ENCODE data around the gene MINK1. TPM values are rescaled to one million over a fixed set of nuclear protein-coding genes. Genes with fewer than 3 reads are reported as not detected.

MINK1 gene
- total and polyA plus RNA-seq, 2 of the 13 experiments (the other 11 are each of a cell fraction or from before 2014, with no cell fraction given): 17.2 to 63.9 TPM

GRCh38 chr17:4939796-4940554 is 106.8 kb downstream of the MINK1 start, which contains the start of the genes RNF167 and SLC25A11 (continued):
- no peak for TF ChIP-seq ZNF33B (CRISPR knock-in tag; IDR thresholded peaks at IDR 0.05)
- no peak for TF ChIP-seq ZNF430 (CRISPR knock-in tag; IDR thresholded peaks at IDR 0.05)
- 0 out of 2 replicates have a peak, but pooled peaks have one; percentile 24 for TF ChIP-seq ZNF275 (CRISPR knock-in tag; IDR thresholded peaks at IDR 0.05; ENCODE audit: borderline replicate concordance)
- no peak for TF ChIP-seq DMAP1 (CRISPR knock-in tag; IDR thresholded peaks at IDR 0.05)
- TF ChIP-seq STAT5B (CRISPR knock-in tag; IDR thresholded peaks at IDR 0.05): no peak
- no peak for TF ChIP-seq GLI4 (CRISPR knock-in tag; IDR thresholded peaks at IDR 0.05; ENCODE audit: borderline replicate concordance)
- TF ChIP-seq ZNF883 (CRISPR knock-in tag; IDR thresholded peaks at IDR 0.05; ENCODE audit: not compliant biosample characterization): peak; percentile 30
- TF ChIP-seq PAWR (CRISPR knock-in tag; IDR thresholded peaks at IDR 0.05; ENCODE audit: borderline replicate concordance): no peak
- no peak for TF ChIP-seq CENPX (CRISPR knock-in tag; IDR thresholded peaks at IDR 0.05)
- TF ChIP-seq PRMT3 (CRISPR knock-in tag; IDR thresholded peaks at IDR 0.05; ENCODE audit: borderline replicate concordance, low read depth): no peak
- no peak for TF ChIP-seq ZNF589 (CRISPR knock-in tag; conservative IDR thresholded peaks at IDR 0.05)
- TF ChIP-seq FOSL2 (CRISPR knock-in tag; IDR thresholded peaks at IDR 0.05): no peak
- TF ChIP-seq GMEB2 (CRISPR knock-in tag; IDR thresholded peaks at IDR 0.05; ENCODE audit: low read depth): peak; percentile 85
- no peak for TF ChIP-seq ZNF12 (CRISPR knock-in tag; IDR thresholded peaks at IDR 0.05)
- TF ChIP-seq ISX (CRISPR knock-in tag; conservative IDR thresholded peaks at IDR 0.05): no peak
- no peak for TF ChIP-seq SSRP1 (CRISPR knock-in tag; IDR thresholded peaks at IDR 0.05)
- TF ChIP-seq HMGXB3 (CRISPR knock-in tag; IDR thresholded peaks at IDR 0.05; ENCODE audit: borderline replicate concordance): peak; percentile 31; the same call in 1 of the 2 replicates
- no peak for TF ChIP-seq ZNF879 (CRISPR knock-in tag; IDR thresholded peaks at IDR 0.05)
- no peak for TF ChIP-seq ZXDC (CRISPR knock-in tag; IDR thresholded peaks at IDR 0.05)
- no peak for TF ChIP-seq SUZ12 (IDR thresholded peaks at IDR 0.05; ENCODE audit: low read depth, low read length)
- TF ChIP-seq REXO4 (CRISPR knock-in tag; IDR thresholded peaks at IDR 0.05; ENCODE audit: borderline replicate concordance): no peak
